SK-N-SH (cell line): Measurements from ENCODE around the gene LPIN1.

Experiments used
- CTCF ChIP-seq: fragments of 200-600 bp; sonication (generic); IDR thresholded peaks from 2 replicates; pipeline ENCODE4 v1.6.1; 2017; ENCODE audit warnings: antibody characterized with exemption, mild to moderate bottlenecking, moderate library complexity
- EP300 ChIP-seq, 2 experiments: IDR thresholded peaks; 2 replicates each; pipeline versions ENCODE4 v1.4.0 to v1.6.1; 2012; ENCODE audit warnings: borderline replicate concordance in 1 of 2, low read depth in 1 of 2, low read length in 1 of 2
- EZH2phosphoT487 ChIP-seq: fragments of 200-600 bp; sonication (generic); IDR thresholded peaks from 2 replicates; pipeline ENCODE4 v1.6.1; 2017; ENCODE audit warnings: low read depth, mixed run types, mild to moderate bottlenecking, antibody characterized with exemption, moderate library complexity, borderline replicate concordance
- MXI1 ChIP-seq: IDR thresholded peaks from 2 replicates; pipeline ENCODE4 v1.6.1; 2012; ENCODE audit warnings: mild to moderate bottlenecking, low read depth, low read length, improper control_type of control experiment
- POLR2AphosphoS5 ChIP-seq: IDR thresholded peaks from 2 replicates; pipeline ENCODE4 v1.6.1; 2012; ENCODE audit warnings: low read depth, low read length
- RFX5 ChIP-seq: IDR thresholded peaks from 2 replicates; pipeline ENCODE4 v1.6.1; 2012; ENCODE audit warnings: mild to moderate bottlenecking, improper control_type of control experiment, low read length

GRCh38 chr2:11856095-11856494 lies 109.7 kb downstream of the LPIN1 start:
- no peak for TF ChIP-seq CTCF
- TF ChIP-seq MXI1 = no peak
- no peak for TF ChIP-seq EZH2phosphoT487
- TF ChIP-seq RFX5 = no peak
- no peak for TF ChIP-seq EP300 (IDR thresholded peaks at IDR 0.05; ENCODE audit: borderline replicate concordance in 1 of 2, low read depth in 1 of 2, low read length in 1 of 2)
- TF ChIP-seq POLR2AphosphoS5 = no peak
